A549 (cell line): ENCODE data around the gene HOXD10. TPM values are rescaled to one million over a fixed set of nuclear protein-coding genes. Genes with fewer than 3 reads are reported as not detected.

Experiments
- ATAC-seq, 2 experiments: fragments of 200-7000 bp in 1 of 2; fragments of >200 bp in 1 of 2; cut with Nextera tagmentation in 1 of 2; cut with Tn5 transposase in 1 of 2; 3 replicates each; pipeline versions ENCODE4 v1.8.0 to v1.9.1; 2018 to 2020; ENCODE audit warnings: mild to moderate bottlenecking in 1 of 2, moderate library complexity in 1 of 2
- CTCF ChIA-PET: fragments of 300-600 bp; sonication (Branson Sonifier 250); formaldehyde crosslinking; extraction: SDS; loops from one replicate; lab custom pipeline; 2021; ENCODE audit warnings: antibody characterized with exemption, inconsistent platforms; lab: Yijun Ruan, JAX
- POLR2A ChIA-PET: fragments of 350-600 bp; formaldehyde crosslinking; extraction: SDS; loops from one replicate; lab custom pipeline; 2021; ENCODE audit warnings: antibody characterized with exemption, inconsistent platforms; lab: Yijun Ruan, JAX
- DNase-seq, 2 experiments: peaks; one replicate each; pipeline versions ENCODE4 v3.0.0 to v3.0.0-alpha.2; 2011 to 2016; ENCODE audit warnings: low read depth in 1 of 2, low spot score in 1 of 2
- FAIRE-seq: peaks from 2 replicates; lab custom pipeline; 2011; peaks lifted over from hg19 to GRCh38; lab: Jason Lieb, UNC
- H3K27ac ChIP-seq, 2 experiments: fragments of >200 bp; sonication (Bioruptor Twin); formaldehyde crosslinking; 3 replicates each; pipeline ENCODE4 v1.5.1; 2016 to 2017
- H3K4me1 ChIP-seq: fragments of >200 bp; sonication (Bioruptor Twin); formaldehyde crosslinking; 3 replicates; pipeline ENCODE4 v1.6.1; 2016
- H3K4me2 ChIP-seq: fragments of >200 bp; sonication (Bioruptor Twin); formaldehyde crosslinking; 3 replicates; pipeline ENCODE4 v1.6.1; 2016
- H3K4me3 ChIP-seq: fragments of >200 bp; sonication (Bioruptor Twin); formaldehyde crosslinking; 3 replicates; pipeline ENCODE4 v1.5.1; 2016
- H3K9me3 ChIP-seq: fragments of >200 bp; sonication (Bioruptor Twin); formaldehyde crosslinking; 3 replicates; pipeline ENCODE4 v1.6.1; 2016
- CHD2 ChIP-seq: fragments of 150-350 bp; IDR thresholded peaks from 2 replicates; pipeline ENCODE4 v1.6.1; 2014; ENCODE audit warnings: low read length; ENCODE audit not compliant: partially characterized antibody
- CHD4 ChIP-seq: fragments of 200-600 bp; sonication (generic); IDR thresholded peaks from 2 replicates; pipeline ENCODE4 v1.6.1; 2016; ENCODE audit warnings: antibody characterized with exemption, mild to moderate bottlenecking, borderline replicate concordance
- EHMT2 ChIP-seq: fragments of 200-600 bp; sonication (generic); IDR thresholded peaks from 2 replicates; pipeline ENCODE4 v1.6.1; 2016; ENCODE audit warnings: antibody characterized with exemption, low read depth, mild to moderate bottlenecking, moderate library complexity
- HOXB5 ChIP-seq: fragments of 250-450 bp; sonication (Bioruptor Pico); IDR thresholded peaks from 2 replicates; pipeline ENCODE4 v1.5.0; 2020; ENCODE audit warnings: mild to moderate bottlenecking, moderate library complexity
- JUNB ChIP-seq: fragments of >200 bp; sonication (Bioruptor Twin); formaldehyde crosslinking; IDR thresholded peaks from 2 replicates; pipeline ENCODE4 v1.6.1; 2016
- KDM5A ChIP-seq: fragments of 200-600 bp; sonication (generic); IDR thresholded peaks from 2 replicates; pipeline ENCODE4 v1.6.1; 2016; ENCODE audit warnings: antibody characterized with exemption, mild to moderate bottlenecking
- MYC ChIP-seq: IDR thresholded peaks from 2 replicates; pipeline ENCODE4 v1.6.1; 2012; ENCODE audit warnings: mild to moderate bottlenecking, inconsistent platforms, low read length, improper control_type of control experiment, borderline replicate concordance
- NFE2L2 ChIP-seq: fragments of 150-350 bp; conservative IDR thresholded peaks from 2 replicates; pipeline ENCODE4 v1.6.1; 2014; ENCODE audit warnings: low read length
- PHF8 ChIP-seq: fragments of 200-600 bp; sonication (generic); IDR thresholded peaks from 2 replicates; pipeline ENCODE4 v1.6.1; 2016; ENCODE audit warnings: low read depth, mild to moderate bottlenecking, antibody characterized with exemption, moderate library complexity, borderline replicate concordance
- POLR2A ChIP-seq: IDR thresholded peaks from 2 replicates; pipeline ENCODE4 v1.6.1; 2012; ENCODE audit warnings: mild to moderate bottlenecking, low read length
- RAD21 ChIP-seq, 2 experiments: fragments of >200 bp in 1 of 2; sonication (Bioruptor Twin) in 1 of 2; formaldehyde crosslinking in 1 of 2; IDR thresholded peaks in 1 of 2; conservative IDR thresholded peaks in 1 of 2; 2 replicates in 1 of 2; 3 replicates in 1 of 2; pipeline ENCODE4 v1.6.1; 2012 to 2018; ENCODE audit warnings: inconsistent platforms in 1 of 2
- RNF2 ChIP-seq: fragments of 200-600 bp; sonication (generic); IDR thresholded peaks from 2 replicates; pipeline ENCODE4 v1.6.1; 2016; ENCODE audit warnings: low read depth, mild to moderate bottlenecking, antibody characterized with exemption, moderate library complexity, borderline replicate concordance
- SMC3 ChIP-seq: fragments of >200 bp; sonication (Bioruptor Twin); formaldehyde crosslinking; IDR thresholded peaks from 3 replicates; pipeline ENCODE4 v1.6.1; 2018; ENCODE audit warnings: inconsistent platforms
- ZC3H11A ChIP-seq: fragments of 450-650 bp; IDR thresholded peaks from 2 replicates; pipeline ENCODE4 v1.6.1; 2014; ENCODE audit warnings: antibody characterized with exemption, mild to moderate bottlenecking
- WGBS: methylation state at CpG from one replicate; pipeline ENCODE4 v1.1.6; 2017; ENCODE audit errors: missing lambda C conversion rate; 5-methylcytosine and 5-hydroxymethylcytosine counted together
- polyA plus RNA-seq, 4 experiments: library from polyadenylated mRNA; depleted of rRNA in 3 of 4; stranded (reverse); fragments of >200 nt; fragmentation: RNase III in 1 of 4; extraction: RNeasy Plus Mini Kit Qiagen cat#74134 plus additional on column Dnase treatment in 1 of 4; gene quantifications; 2 replicates in 3 of 4; 3 replicates in 1 of 4; pipeline ENCODE4 v1.2.3, GENCODE V29; 2011 to 2017
- TF ChIP-seq, protein P1 (sequence below): fragments of >200 bp; sonication (Bioruptor Twin); formaldehyde crosslinking; IDR thresholded peaks from 3 replicates; pipeline ENCODE4 v1.6.1; 2016
- TF ChIP-seq, protein P2 (sequence below): fragments of 450-650 bp; IDR thresholded peaks from 2 replicates; pipeline ENCODE4 v1.6.1; 2014; ENCODE audit warnings: antibody characterized with exemption
- TF ChIP-seq, protein P3 (sequence below): fragments of >200 bp; sonication (Bioruptor Twin); formaldehyde crosslinking; IDR thresholded peaks from 2 replicates; pipeline ENCODE4 v1.6.1; 2016

The HOXD10 gene
- polyA plus RNA-seq, 2 of the 4 experiments (the other 2 are of a cell fraction) = 4.3 to 4.8 TPM

GRCh38 chr2:176134035-176134434, 17.5 kb downstream of the HOXD10 start:
- Histone ChIP-seq H3K4me2 (no peak overlapping the region), H3K4me3 (no peak overlapping the region), H3K27ac (no peak overlapping the region), H3K9me3 (no peaks in the 10 kb centered on the region), H3K4me1 (peaks cover 10% of the 10 kb centered on the region; the same call in 2 of the 3 replicates)
- FAIRE-seq (no peak), ATAC-seq (no peak), DNase-seq (no peak)
- 81% methylated on average over 4 of the region's 4 CpGs for WGBS
- POLR2A ChIA-PET = no interaction called here
- CTCF ChIA-PET = interaction anchor here (0.9 to 9.5 kb wide), 9 partner anchors 14 to 1015 kb away, joined by 3 to 139 read pairs (median 4); no protein-coding TSS in a partner anchor
- no peak for TF ChIP-seq HOXB5 (CRISPR knock-in tag)
- TF ChIP-seq, all 56 proteins: peak for 0

GRCh38 chr2:176135035-176135440, 18.5 kb downstream of the HOXD10 start:
- FAIRE-seq = no peak
- POLR2A ChIA-PET = no interaction called here
- Histone ChIP-seq H3K9me3 (no peaks in the 10 kb centered on the region), H3K27ac (peak overlapping the region; percentile 80 to 87; a peak in 3 of 6 replicates), H3K4me3 (no peak overlapping the region), H3K4me1 (peaks cover 10% of the 10 kb centered on the region; the same call in 2 of the 3 replicates), H3K4me2 (peak overlapping the region; percentile 60; the same call in 2 of the 3 replicates)
- CTCF ChIA-PET = interaction anchor here (1.6 to 9.5 kb wide), 7 partner anchors 8 to 1014 kb away, joined by 4 to 216 read pairs (median 11); no protein-coding TSS in a partner anchor
- ATAC-seq = no peak
- no peak for TF ChIP-seq RNF2
- TF ChIP-seq SMC3 = peak; percentile 29; the same call in 2 of the 3 replicates
- TF ChIP-seq RAD21 (conservative IDR thresholded peaks at IDR 0.05 in 1 of 2, IDR thresholded peaks at IDR 0.05 in 1 of 2) = peak; percentile 36 to 50; a peak in 3 of 5 replicates
- TF ChIP-seq NFE2L2 = no peak
- peak in 1 of 2 experiments; percentile 15 for DNase-seq

GRCh38 chr2:176136374-176137251, 20.0 kb downstream of the HOXD10 start:
- H3K9me3 ChIP-seq = no peaks in the 10 kb centered on the region
- ChIA-PET CTCF (interaction anchor here (0.6 to 11.6 kb wide), 8 partner anchors 10 to 1011 kb away, joined by 3 to 216 read pairs (median 8); no protein-coding TSS in a partner anchor), POLR2A (interaction anchor here (0.6 kb wide), 2 partner anchors 1006 to 1103 kb away, joined by 3 to 5 read pairs; no protein-coding TSS in a partner anchor)
- ATAC-seq (peak; percentile 26; a peak in 5 of 6 replicates), DNase-seq (peak in 1 of 2 experiments; percentile 16), FAIRE-seq (no peak)
- peak overlapping the region; percentile 60 for H3K4me2 ChIP-seq
- TF ChIP-seq, protein P1, sequence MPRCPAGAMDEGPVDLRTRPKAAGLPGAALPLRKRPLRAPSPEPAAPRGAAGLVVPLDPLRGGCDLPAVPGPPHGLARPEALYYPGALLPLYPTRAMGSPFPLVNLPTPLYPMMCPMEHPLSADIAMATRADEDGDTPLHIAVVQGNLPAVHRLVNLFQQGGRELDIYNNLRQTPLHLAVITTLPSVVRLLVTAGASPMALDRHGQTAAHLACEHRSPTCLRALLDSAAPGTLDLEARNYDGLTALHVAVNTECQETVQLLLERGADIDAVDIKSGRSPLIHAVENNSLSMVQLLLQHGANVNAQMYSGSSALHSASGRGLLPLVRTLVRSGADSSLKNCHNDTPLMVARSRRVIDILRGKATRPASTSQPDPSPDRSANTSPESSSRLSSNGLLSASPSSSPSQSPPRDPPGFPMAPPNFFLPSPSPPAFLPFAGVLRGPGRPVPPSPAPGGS = no peak
- TF ChIP-seq, protein P2, sequence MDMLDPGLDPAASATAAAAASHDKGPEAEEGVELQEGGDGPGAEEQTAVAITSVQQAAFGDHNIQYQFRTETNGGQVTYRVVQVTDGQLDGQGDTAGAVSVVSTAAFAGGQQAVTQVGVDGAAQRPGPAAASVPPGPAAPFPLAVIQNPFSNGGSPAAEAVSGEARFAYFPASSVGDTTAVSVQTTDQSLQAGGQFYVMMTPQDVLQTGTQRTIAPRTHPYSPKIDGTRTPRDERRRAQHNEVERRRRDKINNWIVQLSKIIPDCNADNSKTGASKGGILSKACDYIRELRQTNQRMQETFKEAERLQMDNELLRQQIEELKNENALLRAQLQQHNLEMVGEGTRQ = peak; percentile 58
- TF ChIP-seq HOXB5 (CRISPR knock-in tag) (no peak), MYC (no peak), CHD2 (no peak), ZC3H11A (no peak), KDM5A (no peak), EHMT2 (no peak), POLR2A (0 out of 2 replicates have a peak, but pooled peaks have one; percentile 3), CHD4 (no peak), RNF2 (no peak), PHF8 (peak; percentile 45), JUNB (no peak)
- TF ChIP-seq, protein P3, sequence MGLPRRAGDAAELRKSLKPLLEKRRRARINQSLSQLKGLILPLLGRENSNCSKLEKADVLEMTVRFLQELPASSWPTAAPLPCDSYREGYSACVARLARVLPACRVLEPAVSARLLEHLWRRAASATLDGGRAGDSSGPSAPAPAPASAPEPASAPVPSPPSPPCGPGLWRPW = no peak
- 63% methylated on average over 44 of the region's 71 CpGs for WGBS
- H3K27ac ChIP-seq = peak overlapping the region; percentile 80 to 87
- H3K4me1 ChIP-seq = peaks cover 7% of the 10 kb centered on the region; the same call in 2 of the 3 replicates
- H3K4me3 ChIP-seq = peak overlapping the region; percentile 47
